WTC11 (cell line): Measurements from ENCODE around the gene NFE2L3.

ENCODE experiments used
- CTCF ChIP-seq: fragments of 200-600 bp; IDR thresholded peaks from 2 replicates; pipeline ENCODE4 v1.8.0; 2022; ENCODE audit warnings: antibody characterized with exemption
- E2F4 ChIP-seq: sonication (generic); formaldehyde crosslinking; IDR thresholded peaks from 2 replicates; pipeline ENCODE4 v1.8.1; 2022; ENCODE audit warnings: low read depth, mild to moderate bottlenecking, moderate library complexity, missing genetic modification reagents, borderline replicate concordance

GRCh38 chr7:26127411-26127810, 24.6 kb upstream of the NFE2L3 start:
- TF ChIP-seq E2F4 (CRISPR knock-in tag) (no peak), CTCF (no peak)
